H9 (cell line): Measurements from ENCODE around the gene PHACTR1. TPM values are rescaled to one million over a fixed set of nuclear protein-coding genes. Genes with fewer than 3 reads are reported as not detected.

Experiments
- DNase-seq: peaks from one replicate; pipeline ENCODE4 v3.0.0-alpha.2; 2017
- H2AFZ ChIP-seq: one replicate; pipeline ENCODE4 v1.6.1; 2013; ENCODE audit warnings: mild to moderate bottlenecking, low read length, control low read depth, moderate library complexity
- H2AK5ac ChIP-seq: 2 replicates; pipeline ENCODE4 v1.6.1; 2013; ENCODE audit warnings: low read length, control low read depth, mixed read lengths; ENCODE audit not compliant: insufficient read length
- H2BK120ac ChIP-seq: one replicate; pipeline ENCODE4 v1.6.1; 2013; ENCODE audit warnings: low read depth, mild to moderate bottlenecking, low read length, control low read depth, inconsistent platforms; ENCODE audit not compliant: poor library complexity, severe bottlenecking
- H2BK12ac ChIP-seq: 2 replicates; pipeline ENCODE4 v1.6.1; 2013; ENCODE audit warnings: low read length, control low read depth, mixed read lengths, low read depth; ENCODE audit not compliant: insufficient read length
- H2BK15ac ChIP-seq: 2 replicates; pipeline ENCODE4 v1.6.1; 2013; ENCODE audit warnings: low read depth, low read length, control low read depth
- H2BK20ac ChIP-seq: one replicate; pipeline ENCODE4 v1.6.1; 2013; ENCODE audit warnings: low read depth, mild to moderate bottlenecking, low read length, control low read depth, inconsistent platforms; ENCODE audit not compliant: poor library complexity, severe bottlenecking
- H2BK5ac ChIP-seq: 2 replicates; pipeline ENCODE4 v1.6.1; 2013; ENCODE audit warnings: low read length, control low read depth, mixed read lengths; ENCODE audit not compliant: insufficient read length
- H3K14ac ChIP-seq: 2 replicates; pipeline ENCODE4 v1.6.1; 2013; ENCODE audit warnings: low read length, control low read depth; ENCODE audit not compliant: insufficient read depth
- H3K18ac ChIP-seq: 2 replicates; pipeline ENCODE4 v1.6.1; 2013; ENCODE audit warnings: low read depth, mild to moderate bottlenecking, mixed read lengths, low read length, control low read depth; ENCODE audit not compliant: insufficient read length
- H3K23ac ChIP-seq: 2 replicates; pipeline ENCODE4 v1.6.1; 2013; ENCODE audit warnings: low read length, control low read depth, mixed read lengths, low read depth; ENCODE audit not compliant: insufficient read length
- H3K23me2 ChIP-seq: 2 replicates; pipeline ENCODE4 v1.6.1; 2013; ENCODE audit warnings: low read depth, mild to moderate bottlenecking, mixed read lengths, low read length, control low read depth; ENCODE audit not compliant: insufficient read length, poor library complexity, severe bottlenecking
- H3K27ac ChIP-seq: 2 replicates; pipeline ENCODE4 v1.5.1; 2013; ENCODE audit warnings: low read length, control low read depth, mixed read lengths, low read depth; ENCODE audit not compliant: insufficient read length
- H3K27me3 ChIP-seq: 2 replicates; pipeline ENCODE4 v1.6.1; 2013; ENCODE audit warnings: low read length, control low read depth, inconsistent platforms; ENCODE audit not compliant: insufficient read depth
- H3K4ac ChIP-seq: 2 replicates; pipeline ENCODE4 v1.6.1; 2013; ENCODE audit warnings: low read depth, mild to moderate bottlenecking, control low read depth, inconsistent platforms, low read length, moderate library complexity
- H3K4me1 ChIP-seq: 2 replicates; pipeline ENCODE4 v1.6.1; 2013; ENCODE audit warnings: low read length, control low read depth, inconsistent platforms; ENCODE audit not compliant: insufficient read depth
- H3K4me2 ChIP-seq: 2 replicates; pipeline ENCODE4 v1.6.1; 2013; ENCODE audit warnings: low read length, control low read depth, mixed read lengths; ENCODE audit not compliant: insufficient read length, insufficient read depth
- H3K56ac ChIP-seq: 2 replicates; pipeline ENCODE4 v1.6.1; 2013; ENCODE audit warnings: low read depth, mild to moderate bottlenecking, mixed read lengths, low read length, control low read depth; ENCODE audit not compliant: insufficient read length
- H3K79me1 ChIP-seq: 2 replicates; pipeline ENCODE4 v1.6.1; 2013; ENCODE audit warnings: low read depth, mild to moderate bottlenecking, moderate library complexity, low read length, control low read depth, inconsistent platforms; ENCODE audit not compliant: insufficient read depth, poor library complexity, severe bottlenecking
- H3K79me2 ChIP-seq: 2 replicates; pipeline ENCODE4 v1.6.1; 2013; ENCODE audit warnings: low read length, control low read depth, inconsistent platforms; ENCODE audit not compliant: insufficient read depth
- H3K9ac ChIP-seq: 2 replicates; pipeline ENCODE4 v1.6.1; 2013; ENCODE audit warnings: low read length, control low read depth, mixed read lengths; ENCODE audit not compliant: insufficient read length; ENCODE audit errors: extremely low read depth
- H3K9me3 ChIP-seq: one replicate; pipeline ENCODE4 v1.6.1; 2013; ENCODE audit warnings: low read depth, low read length, inconsistent platforms; ENCODE audit not compliant: control insufficient read depth
- H3T11ph ChIP-seq: one replicate; pipeline ENCODE4 v1.6.1; 2013; ENCODE audit warnings: mild to moderate bottlenecking, low read length, control low read depth, inconsistent platforms
- H4K20me1 ChIP-seq: one replicate; pipeline ENCODE4 v1.6.1; 2013; ENCODE audit not compliant: control insufficient read depth, insufficient read length, insufficient read depth
- H4K5ac ChIP-seq: 2 replicates; pipeline ENCODE4 v1.6.1; 2013; ENCODE audit warnings: low read depth, mild to moderate bottlenecking, mixed read lengths, low read length, control low read depth; ENCODE audit not compliant: insufficient read length
- H4K8ac ChIP-seq: replicated peaks from 2 replicates; pipeline ENCODE4 v1.6.1; 2013; ENCODE audit warnings: low read length, control low read depth, mixed read lengths, low read depth; ENCODE audit not compliant: insufficient read length
- H4K91ac ChIP-seq: 2 replicates; pipeline ENCODE4 v1.6.1; 2013; ENCODE audit warnings: low read depth, mild to moderate bottlenecking, moderate library complexity, mixed read lengths, low read length, control low read depth; ENCODE audit not compliant: insufficient read length
- H3K27ac Mint-ChIP-seq, 3 experiments: 2 replicates in 2 of 3; 3 replicates in 1 of 3; pipeline ENCODE4 v1.8.0; 2020 to 2021; ENCODE audit warnings: mixed read lengths in 3 of 3, mild to moderate bottlenecking in 1 of 3, moderate library complexity in 1 of 3
- H3K27me3 Mint-ChIP-seq: 2 replicates; pipeline ENCODE4 v1.8.0; 2021; ENCODE audit warnings: low read depth, mild to moderate bottlenecking, moderate library complexity, mixed read lengths
- H3K36me3 Mint-ChIP-seq, 3 experiments: 2 replicates in 2 of 3; 3 replicates in 1 of 3; pipeline ENCODE4 v1.8.0; 2020 to 2021; ENCODE audit warnings: low read depth in 3 of 3, mixed read lengths in 3 of 3; ENCODE audit not compliant: insufficient read depth in 1 of 3
- H3K4me1 Mint-ChIP-seq, 2 experiments: 2 replicates each; pipeline ENCODE4 v1.8.0; 2020; ENCODE audit warnings: mixed read lengths in 2 of 2
- H3K4me3 Mint-ChIP-seq, 2 experiments: 2 replicates in 1 of 2; 3 replicates in 1 of 2; pipeline ENCODE4 v1.8.0; 2020 to 2021; ENCODE audit warnings: mild to moderate bottlenecking in 2 of 2, mixed read lengths in 2 of 2, moderate library complexity in 1 of 2
- H3K9me3 Mint-ChIP-seq, 2 experiments: 2 replicates in 1 of 2; 3 replicates in 1 of 2; pipeline ENCODE4 v1.8.0; 2020; ENCODE audit warnings: mild to moderate bottlenecking in 2 of 2, mixed read lengths in 2 of 2, moderate library complexity in 1 of 2
- CTCF ChIP-seq: fragments of 200-600 bp; sonication (generic); conservative IDR thresholded peaks from 3 replicates; pipeline ENCODE4 v1.8.0; 2021; ENCODE audit warnings: antibody characterized with exemption, mild to moderate bottlenecking
- WGBS: extraction: QIAGEN DNeasy Blood & Tissue Kit; methylation state at CpG from one replicate; pipeline ENCODE4 v1.1.7; 2013; ENCODE audit warnings: missing lambda C conversion rate, low lambda C conversion rate, mixed read lengths; ENCODE audit not compliant: insufficient read length; ENCODE audit errors: extremely low coverage; 5-methylcytosine and 5-hydroxymethylcytosine counted together
- total RNA-seq: library from RNA; stranded (reverse); gene quantifications from 2 replicates; pipeline ENCODE4 v1.2.1, GENCODE V29; 2021

PHACTR1 gene
- total RNA-seq, 1 experiment from 2014 or later = 15.9 TPM

- no peak overlapping the region for H3K4me2 ChIP-seq
- H2AFZ ChIP-seq = no peak overlapping the region
- H2BK120ac ChIP-seq = no peak overlapping the region
- H3K27ac ChIP-seq = no peak overlapping the region
- H3K23ac ChIP-seq = no peak overlapping the region
- no peak overlapping the region for H4K91ac ChIP-seq
- no peaks in the 10 kb centered on the region for H3K27me3 ChIP-seq
- no peak for TF ChIP-seq CTCF
- no peak overlapping the region for H4K8ac ChIP-seq
- no peaks in the 10 kb centered on the region for H3K4me1 ChIP-seq
- Mint-ChIP-seq H3K4me1 (peaks cover under 1 to 3% of the 10 kb centered on the region in 2 experiments; a peak in 3 of 4 replicates), H3K9me3 (peaks cover 23 to 31% of the 10 kb centered on the region in 2 experiments), H3K36me3 (peaks cover 50 to 77% (median 69%) of the 10 kb centered on the region in 3 experiments), H3K27ac (no peak overlapping the region), H3K27me3 (no peaks in the 10 kb centered on the region), H3K4me3 (no peak overlapping the region)
- H4K20me1 ChIP-seq = no peaks in the 10 kb centered on the region
- no peak overlapping the region for H3K56ac ChIP-seq
- H3T11ph ChIP-seq = no peak overlapping the region
- no peak overlapping the region for H4K5ac ChIP-seq
- no peaks in the 10 kb centered on the region for H3K79me2 ChIP-seq
- H2BK20ac ChIP-seq = no peak overlapping the region
- DNase-seq = no peak
- no peak overlapping the region for H2BK12ac ChIP-seq
- no peak overlapping the region for H3K18ac ChIP-seq
- H3K23me2 ChIP-seq = no peaks in the 10 kb centered on the region
- no peak overlapping the region for H2BK15ac ChIP-seq
- H3K9ac ChIP-seq = no peak overlapping the region
- no CpG with 5 or more reads among the region's 9 CpGs for WGBS
- H3K14ac ChIP-seq = no peak overlapping the region
- no peak overlapping the region for H2BK5ac ChIP-seq
- H3K9me3 ChIP-seq = peaks cover 16% of the 10 kb centered on the region
- H3K4ac ChIP-seq = no peak overlapping the region
- no peaks in the 10 kb centered on the region for H3K79me1 ChIP-seq
- H2AK5ac ChIP-seq = no peak overlapping the region
Observed at GRCh38 chr6:13288481-13288880, 571.9 kb downstream of the PHACTR1 start.
